ENCODE measurements around the gene KREMEN1. TPM values are rescaled to one million over a fixed set of nuclear protein-coding genes. Genes with fewer than 3 reads are reported as not detected.

KREMEN1 gene
- total and polyA plus RNA-seq, 2 of the 4 experiments (the other 2 are of a cell fraction): 2.9 to 4.6 TPM

DNA sequence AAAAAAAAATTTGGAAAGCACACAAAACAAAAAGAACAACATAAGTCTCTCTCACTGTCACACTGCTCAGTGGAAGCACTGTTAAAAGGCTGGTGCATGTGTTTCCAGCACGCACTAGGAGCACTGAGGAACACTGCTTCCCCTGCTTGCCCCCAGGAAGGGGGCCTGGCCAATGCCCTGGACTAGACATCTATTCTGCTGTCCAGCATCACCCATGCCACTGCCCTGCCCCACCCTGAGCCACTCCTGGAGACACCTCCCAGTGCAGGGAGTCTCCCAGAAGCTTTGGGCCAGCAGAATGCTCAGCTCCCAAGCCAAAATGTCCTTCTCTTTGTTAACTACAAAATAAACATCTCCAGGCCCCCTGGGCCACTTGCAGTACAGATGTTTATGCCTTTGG lies 83.1 kb downstream of the KREMEN1 start:
- ChIA-PET CTCF (interaction anchor here (1.0 kb wide), 1 partner anchor 299 kb away, joined by 3 read pairs; no protein-coding TSS in a partner anchor), POLR2A (ENCODE audit: unreplicated experiment) (no interaction called here)
- H3K4me2 ChIP-seq (ENCODE audit: low read depth, low read length): no peak overlapping the region
- H3K4ac ChIP-seq (ENCODE audit: low read depth, low read length): no peak overlapping the region
- H3K4me3 ChIP-seq (ENCODE audit: insufficient read depth, low read depth, low read length): no peak overlapping the region
- H3K56ac ChIP-seq (ENCODE audit: extremely low read depth, insufficient read depth, low read length): no peak overlapping the region
- no peak overlapping the region for H3K27ac ChIP-seq (ENCODE audit: insufficient read depth, low read length)
- in situ Hi-C loops (cut with MboI; ENCODE audit: low sequenced_read_pairs): no loop called here
- no peak for DNase-seq
- BruUV-seq (replicated peaks): no TSS peak
- no peaks in the 10 kb centered on the region for H3K36me3 ChIP-seq (ENCODE audit: control insufficient read depth, insufficient read depth, low read length)
- H2BK15ac ChIP-seq (ENCODE audit: low read depth, low read length): no peak overlapping the region
- no peak overlapping the region for H4K91ac ChIP-seq (ENCODE audit: insufficient read depth, low read depth, low read length)
- H3K9me1 ChIP-seq (ENCODE audit: insufficient read depth, low read length): no peaks in the 10 kb centered on the region
- H2AFZ ChIP-seq (replicated peaks; ENCODE audit: low read length, poor library complexity): no peak overlapping the region
- H3K9ac ChIP-seq (ENCODE audit: low read depth, low read length): no peak overlapping the region
- no peak overlapping the region for H3K23ac ChIP-seq (ENCODE audit: low read depth, low read length)
- ATAC-seq (ENCODE audit: low read depth): no peak
- no peak overlapping the region for H2BK20ac ChIP-seq (ENCODE audit: low read depth, low read length)
- TF ChIP-seq NFE2L2 (IDR thresholded peaks at IDR 0.05; ENCODE audit: low read depth, low read length) (no peak), CEBPB (IDR thresholded peaks at IDR 0.05; ENCODE audit: low read depth, low read length) (no peak), RAD21 (IDR thresholded peaks at IDR 0.05; ENCODE audit: low read length) (no peak), FOS (IDR thresholded peaks at IDR 0.05; ENCODE audit: low read depth, low read length) (no peak), MAFK (IDR thresholded peaks at IDR 0.05; ENCODE audit: low read depth, low read length) (no peak), MXI1 (IDR thresholded peaks at IDR 0.05; ENCODE audit: borderline replicate concordance, low read depth, low read length) (no peak), RFX5 (IDR thresholded peaks at IDR 0.05; ENCODE audit: low read depth, low read length) (no peak), POLR2A (IDR thresholded peaks at IDR 0.05; ENCODE audit: low read depth, low read length) (no peak), MAZ (IDR thresholded peaks at IDR 0.05; ENCODE audit: borderline replicate concordance, low read depth, low read length) (no peak)
- TF ChIP-seq, protein P1, sequence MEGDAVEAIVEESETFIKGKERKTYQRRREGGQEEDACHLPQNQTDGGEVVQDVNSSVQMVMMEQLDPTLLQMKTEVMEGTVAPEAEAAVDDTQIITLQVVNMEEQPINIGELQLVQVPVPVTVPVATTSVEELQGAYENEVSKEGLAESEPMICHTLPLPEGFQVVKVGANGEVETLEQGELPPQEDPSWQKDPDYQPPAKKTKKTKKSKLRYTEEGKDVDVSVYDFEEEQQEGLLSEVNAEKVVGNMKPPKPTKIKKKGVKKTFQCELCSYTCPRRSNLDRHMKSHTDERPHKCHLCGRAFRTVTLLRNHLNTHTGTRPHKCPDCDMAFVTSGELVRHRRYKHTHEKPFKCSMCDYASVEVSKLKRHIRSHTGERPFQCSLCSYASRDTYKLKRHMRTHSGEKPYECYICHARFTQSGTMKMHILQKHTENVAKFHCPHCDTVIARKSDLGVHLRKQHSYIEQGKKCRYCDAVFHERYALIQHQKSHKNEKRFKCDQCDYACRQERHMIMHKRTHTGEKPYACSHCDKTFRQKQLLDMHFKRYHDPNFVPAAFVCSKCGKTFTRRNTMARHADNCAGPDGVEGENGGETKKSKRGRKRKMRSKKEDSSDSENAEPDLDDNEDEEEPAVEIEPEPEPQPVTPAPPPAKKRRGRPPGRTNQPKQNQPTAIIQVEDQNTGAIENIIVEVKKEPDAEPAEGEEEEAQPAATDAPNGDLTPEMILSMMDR (conservative IDR thresholded peaks at IDR 0.05; ENCODE audit: low read depth, low read length): no peak
- no peaks in the 10 kb centered on the region for H3K9me3 ChIP-seq (ENCODE audit: control insufficient read depth, insufficient read depth, low read length)
- dilution Hi-C loops (cut with HindIII; ENCODE audit: low sequenced_read_pairs, unreplicated experiment): no loop called here
- no peaks in the 10 kb centered on the region for H3K79me1 ChIP-seq (ENCODE audit: low read depth in 1 of 2, low read length in 2 of 2)
- H2BK5ac ChIP-seq (ENCODE audit: low read depth, low read length, poor library complexity, severe bottlenecking): no peak overlapping the region
- H2AK5ac ChIP-seq (ENCODE audit: low read depth, low read length): no peak overlapping the region
- H4K8ac ChIP-seq (ENCODE audit: low read depth in 2 of 2, low read length in 2 of 2): no peak overlapping the region
- intact Hi-C loops (cut with micrococcal nuclease): loop anchor here (2.0 to 10.0 kb wide), 2 partner anchors 89 to 551 kb away; no protein-coding TSS in a partner anchor
- H4K5ac ChIP-seq (ENCODE audit: low read depth, low read length): no peak overlapping the region
- H4K20me1 ChIP-seq (ENCODE audit: insufficient read depth, low read length): no peaks in the 10 kb centered on the region
- H3K18ac ChIP-seq (ENCODE audit: low read depth, low read length): no peak overlapping the region
- 100% methylated on average over 1 of the region's 1 CpG; no CpG with 5 or more reads in 1 of the 2 experiments for WGBS, 2 experiments (ENCODE audit: extremely low coverage in 2 of 2, insufficient read length in 1 of 2)
- H2BK120ac ChIP-seq (ENCODE audit: low read depth, low read length): no peak overlapping the region
- peaks cover 2% of the 10 kb centered on the region for H3K27me3 ChIP-seq (ENCODE audit: control insufficient read depth, insufficient read depth, low read length)
- H3K14ac ChIP-seq (replicated peaks; ENCODE audit: low read depth, low read length): no peak overlapping the region
- H2AK9ac ChIP-seq (replicated peaks; ENCODE audit: low read depth, low read length, poor library complexity): no peak overlapping the region
- H3K4me1 ChIP-seq (ENCODE audit: control insufficient read depth, insufficient read depth, low read length): no peaks in the 10 kb centered on the region; the same call in 1 of the 2 replicates
